Heart right ventricle (tissue), 16 donors: ENCODE data around the gene PRPF6. TPM values are rescaled to one million over a fixed set of nuclear protein-coding genes. Genes with fewer than 3 reads are reported as not detected.

Experiments
- ATAC-seq, 8 donors: fragments of 200-7000 bp; cut with Tn5 transposase; one replicate each; pipeline ENCODE4 v1.9.1; 2020; ENCODE audit warnings: mild to moderate bottlenecking in 8 of 8, moderate library complexity in 8 of 8, moderate number of reproducible peaks in 1 of 8
- DNase-seq, 2 donors: peaks; one replicate each; pipeline ENCODE4 v3.0.0-alpha.2; 2020
- H3K27ac ChIP-seq, 10 donors: fragments of 200-600 bp; sonication (generic) in 2 of 10; one replicate each; pipeline versions ENCODE4 v1.5.0 to v1.8.0; 2020 to 2022; ENCODE audit warnings: mild to moderate bottlenecking in 3 of 10
- H3K27me3 ChIP-seq, 7 donors: fragments of 200-600 bp; one replicate each; pipeline ENCODE4 v1.8.0; 2021 to 2022; ENCODE audit warnings: mild to moderate bottlenecking in 2 of 7
- H3K36me3 ChIP-seq, 9 donors: fragments of 200-600 bp; sonication (generic) in 1 of 9; one replicate each; pipeline versions ENCODE4 v1.5.0 to v1.8.0; 2020 to 2022; ENCODE audit warnings: mild to moderate bottlenecking in 2 of 9
- H3K4me1 ChIP-seq, 9 donors: fragments of 200-600 bp; sonication (generic) in 1 of 9; one replicate each; pipeline versions ENCODE4 v1.5.0 to v1.8.0; 2020 to 2022; ENCODE audit warnings: mild to moderate bottlenecking in 4 of 9
- H3K4me3 ChIP-seq, 10 donors: fragments of 200-600 bp; sonication (generic) in 2 of 10; one replicate each; pipeline versions ENCODE4 v1.5.0 to v1.8.0; 2020 to 2022; ENCODE audit warnings: mild to moderate bottlenecking in 7 of 10, moderate library complexity in 2 of 10
- H3K9me3 ChIP-seq, 11 donors: fragments of 200-600 bp in 10 of 11; sonication (generic) in 2 of 11; one replicate each; pipeline versions ENCODE4 v1.5.0 to v1.8.0; 2013 to 2022; ENCODE audit warnings: mild to moderate bottlenecking in 2 of 11, control low read depth in 1 of 11, moderate library complexity in 1 of 11
- WGBS, 2 donors: extraction: QIAGEN DNeasy Blood & Tissue Kit; methylation state at CpG; one replicate each; pipeline ENCODE4 v1.1.7; 2013; ENCODE audit warnings: inconsistent platforms in 1 of 2; 5-methylcytosine and 5-hydroxymethylcytosine counted together
- intact Hi-C, 10 donors: fragments of 100-400 bp; cut with DNase I; formaldehyde crosslinking; loops; one replicate each; pipeline versions ENCODE4 v1.11.1 to v1.14.2; 2022
- polyA plus RNA-seq, 2 donors: library from polyadenylated mRNA; stranded (reverse); fragments of 200-250 nt; gene quantifications; one replicate each; pipeline ENCODE4 v1.2.3, GENCODE V29; 2013
- total RNA-seq, 10 donors: library from RNA; stranded (reverse); fragmentation: NEBNext Ultra II Directional in 3 of 10; extraction: Animal tissue kit (Norgen Biotek cat#: 25700) in 3 of 10; gene quantifications; one replicate each; pipeline versions ENCODE4 v1.2.1 to v1.2.4, GENCODE V29; 2021 to 2023
- TF ChIP-seq, protein P1 (sequence below), 9 donors: fragments of 200-600 bp; sonication (generic) in 2 of 9; IDR thresholded peaks; one replicate each; pipeline versions ENCODE4 v1.5.0 to v1.8.0; 2021 to 2022; ENCODE audit warnings: antibody characterized with exemption in 9 of 9, mild to moderate bottlenecking in 5 of 9, moderate library complexity in 1 of 9
- donor health status: Arrhythmogenic right ventricular cardiomyopathy.
- donor health status: ischemic (EF 13 %, LVEDD 7.1; RV severe dilation, severe dysfunction).
- donor health status: healthy with polysubstance abuse.
- donor health status: DM: no; HTN: yes; CAD: no.
- donor health status: DM: no; HTN: no; CAD: no.
- donor health status: ischemic (EF 25% LVEDD 6.9; RV normal size, moderate dysfunction).
- donor health status: ischemic (EF 25% LVEDD 5.7; RV mildly dilated, moderate dysfunction).
- donor health status: healthy.
- donor health status: DM: yes; HTN: yes; CAD: no.
- donor health status: Ischemic cardiomyopathy.
- donor health status: ischemic (EF 35%, LVEDD 5.7; RV mildly dilated, moderate dysfunction).
- donor health status: nonischemic (EF 11% LVEDD 7.7; RV severe dilation, severe dysfunction).
- donor health status: DM: yes; HTN: yes; CAD: no.
- donor health status: PGD.
- donor health status: ischemic (EF 29% LVEDD 5.4; RV normal size, mild dysfunction).
- donor health status: nonischemic (EF 23%, LVEDD 6.1; RV moderate dilation, normal function).

The PRPF6 gene
- total and polyA plus RNA-seq, 12 donors = 27.8 to 53.6 (median 48.1) TPM

DNA sequence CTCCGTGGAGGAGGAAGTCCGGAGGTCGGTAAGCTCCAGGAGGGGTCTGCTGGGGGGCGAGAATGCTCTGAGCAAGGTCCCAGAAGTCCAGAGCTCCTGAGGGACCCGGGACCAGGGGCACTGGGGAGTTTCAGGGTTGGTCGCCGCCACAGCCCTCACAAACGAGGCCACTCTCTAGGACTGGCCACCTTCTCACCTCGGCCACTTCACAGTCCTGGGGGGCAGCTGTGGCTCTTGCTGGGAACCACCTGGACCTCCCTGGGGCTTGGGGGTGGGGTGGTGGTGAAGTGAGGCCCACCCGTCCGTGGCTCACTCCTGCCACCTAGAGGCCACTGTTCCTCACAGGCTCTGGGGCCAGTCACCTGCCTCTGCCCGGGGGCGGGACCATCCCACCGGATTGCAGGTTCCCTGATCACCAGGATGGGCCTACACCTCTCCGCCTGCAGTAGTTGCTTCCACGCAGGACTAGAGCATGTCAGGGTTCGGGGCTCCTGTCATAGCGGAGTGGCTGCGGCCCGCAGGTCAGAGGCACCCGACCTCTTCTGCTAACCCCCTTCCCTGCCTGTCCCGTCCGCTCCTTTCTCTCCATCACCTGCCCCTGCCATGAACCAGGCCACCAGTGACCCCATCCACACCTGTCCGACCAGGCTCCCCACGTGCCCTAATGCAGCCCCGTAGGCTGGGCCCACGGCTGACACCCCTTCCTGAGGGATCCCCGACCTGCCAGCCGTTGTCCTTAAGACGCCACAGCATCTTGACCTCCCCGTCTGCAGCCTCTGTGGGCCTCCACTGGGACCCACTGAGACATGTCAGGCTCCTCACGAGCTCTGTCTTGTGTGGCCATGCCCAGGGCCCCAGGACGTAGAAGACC is 76.9 kb downstream of the PRPF6 start:
- H3K4me3 ChIP-seq = peak overlapping the region; percentile 12 to 47 (median 38)
- peaks cover 0 to 39% (median 18%) of the 10 kb centered on the region in 7 donors for H3K27me3 ChIP-seq
- WGBS, 2 donors = 34 to 37% methylated on average over 33 of the region's 33 CpGs
- H3K4me1 ChIP-seq = peaks cover 2 to 64% (median 47%) of the 10 kb centered on the region in 9 donors
- H3K27ac ChIP-seq = peak overlapping the region; percentile 80 to 98 (median 90)
- TF ChIP-seq, protein P1, sequence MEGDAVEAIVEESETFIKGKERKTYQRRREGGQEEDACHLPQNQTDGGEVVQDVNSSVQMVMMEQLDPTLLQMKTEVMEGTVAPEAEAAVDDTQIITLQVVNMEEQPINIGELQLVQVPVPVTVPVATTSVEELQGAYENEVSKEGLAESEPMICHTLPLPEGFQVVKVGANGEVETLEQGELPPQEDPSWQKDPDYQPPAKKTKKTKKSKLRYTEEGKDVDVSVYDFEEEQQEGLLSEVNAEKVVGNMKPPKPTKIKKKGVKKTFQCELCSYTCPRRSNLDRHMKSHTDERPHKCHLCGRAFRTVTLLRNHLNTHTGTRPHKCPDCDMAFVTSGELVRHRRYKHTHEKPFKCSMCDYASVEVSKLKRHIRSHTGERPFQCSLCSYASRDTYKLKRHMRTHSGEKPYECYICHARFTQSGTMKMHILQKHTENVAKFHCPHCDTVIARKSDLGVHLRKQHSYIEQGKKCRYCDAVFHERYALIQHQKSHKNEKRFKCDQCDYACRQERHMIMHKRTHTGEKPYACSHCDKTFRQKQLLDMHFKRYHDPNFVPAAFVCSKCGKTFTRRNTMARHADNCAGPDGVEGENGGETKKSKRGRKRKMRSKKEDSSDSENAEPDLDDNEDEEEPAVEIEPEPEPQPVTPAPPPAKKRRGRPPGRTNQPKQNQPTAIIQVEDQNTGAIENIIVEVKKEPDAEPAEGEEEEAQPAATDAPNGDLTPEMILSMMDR (IDR thresholded peaks at IDR 0.05) = peak; percentile 74 to 92 (median 88)
- DNase-seq = peak; percentile 84 to 88
- peak; percentile 42 to 75 (median 56) for ATAC-seq
- intact Hi-C loops = loop anchor here in 5 of 10 donors (1.0 to 10.0 kb wide), 6 partner anchors 17 to 423 kb away; partner anchors contain the start of gene PRPF6 (in 2 of the 5)
- no peaks in the 10 kb centered on the region for H3K9me3 ChIP-seq
- H3K36me3 ChIP-seq = no peaks in the 10 kb centered on the region

DNA sequence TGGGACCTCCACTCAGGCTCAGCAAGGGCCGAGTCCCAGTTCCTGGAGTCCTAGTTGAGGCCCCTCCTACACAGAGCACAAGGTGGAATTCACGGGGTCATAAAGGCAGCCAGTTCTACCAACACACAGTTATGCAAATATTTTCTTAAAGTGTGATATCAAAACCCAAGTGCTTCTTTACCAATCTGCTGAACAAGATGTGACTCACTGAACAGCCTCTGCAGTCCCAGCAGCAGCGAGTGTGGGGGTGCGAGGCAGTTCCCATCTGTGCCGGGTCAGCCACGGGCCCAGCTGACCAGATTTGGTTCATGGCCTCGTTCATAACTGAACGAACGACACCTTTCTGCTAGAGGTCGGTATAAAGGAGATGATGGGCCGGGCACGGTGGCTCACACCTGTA is 77.6 kb downstream of the PRPF6 start:
- DNase-seq (no peak), ATAC-seq (no peak)
- Histone ChIP-seq H3K36me3 (no peaks in the 10 kb centered on the region), H3K27me3 (peaks cover 0 to 38% (median 18%) of the 10 kb centered on the region in 7 donors), H3K27ac (peak overlapping the region in 3 of 10 donors; percentile 48 to 93 (median 90)), H3K4me1 (peaks cover 2 to 59% (median 44%) of the 10 kb centered on the region in 9 donors), H3K4me3 (no peak overlapping the region), H3K9me3 (no peaks in the 10 kb centered on the region)
- TF ChIP-seq, protein P1 (IDR thresholded peaks at IDR 0.05) = no peak
- intact Hi-C loops = loop anchor here in 3 of 10 donors (2.0 to 10.0 kb wide), 3 partner anchors 76 to 424 kb away; partner anchors contain the start of gene PRPF6 (in 2 of the 3)
- WGBS, 2 donors = 86 to 93% methylated on average over 12 of the region's 12 CpGs

DNA sequence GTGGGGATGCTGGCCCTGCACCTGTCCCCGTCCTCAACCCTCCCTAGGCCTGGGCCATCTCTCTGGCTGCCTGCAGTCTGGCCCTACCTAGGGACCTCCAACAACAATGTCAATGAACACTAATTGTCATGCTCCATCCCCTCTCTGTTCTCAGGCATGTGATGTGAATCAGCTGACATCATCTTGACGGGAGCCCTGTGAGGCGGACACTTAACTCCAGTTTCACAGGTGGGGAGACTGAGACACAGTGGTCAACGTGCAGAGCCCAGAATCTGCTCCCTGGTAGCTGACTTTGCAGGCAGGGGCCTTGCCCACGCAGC is 81.3 kb downstream of the PRPF6 start:
- intact Hi-C loops = loop anchor here in 2 of 10 donors (2.0 kb wide), 1 partner anchor 81 kb away; the partner anchor contains the start of gene PRPF6 (in 2 of the 2)
- TF ChIP-seq, protein P1 (IDR thresholded peaks at IDR 0.05) = no peak
- Histone ChIP-seq H3K27me3 (peaks cover 0 to 6% (median 0%) of the 10 kb centered on the region in 7 donors), H3K36me3 (no peaks in the 10 kb centered on the region), H3K27ac (peak overlapping the region in 9 of 10 donors; percentile 65 to 92 (median 89)), H3K4me3 (peak overlapping the region in 9 of 10 donors; percentile 77 to 100 (median 94)), H3K4me1 (peaks cover 5 to 53% (median 35%) of the 10 kb centered on the region in 9 donors), H3K9me3 (no peaks in the 10 kb centered on the region)
- DNase-seq (no peak), ATAC-seq (peak in 1 of 8 donors; percentile 5)
- WGBS, 2 donors = 55 to 60% methylated on average over 5 of the region's 5 CpGs

DNA sequence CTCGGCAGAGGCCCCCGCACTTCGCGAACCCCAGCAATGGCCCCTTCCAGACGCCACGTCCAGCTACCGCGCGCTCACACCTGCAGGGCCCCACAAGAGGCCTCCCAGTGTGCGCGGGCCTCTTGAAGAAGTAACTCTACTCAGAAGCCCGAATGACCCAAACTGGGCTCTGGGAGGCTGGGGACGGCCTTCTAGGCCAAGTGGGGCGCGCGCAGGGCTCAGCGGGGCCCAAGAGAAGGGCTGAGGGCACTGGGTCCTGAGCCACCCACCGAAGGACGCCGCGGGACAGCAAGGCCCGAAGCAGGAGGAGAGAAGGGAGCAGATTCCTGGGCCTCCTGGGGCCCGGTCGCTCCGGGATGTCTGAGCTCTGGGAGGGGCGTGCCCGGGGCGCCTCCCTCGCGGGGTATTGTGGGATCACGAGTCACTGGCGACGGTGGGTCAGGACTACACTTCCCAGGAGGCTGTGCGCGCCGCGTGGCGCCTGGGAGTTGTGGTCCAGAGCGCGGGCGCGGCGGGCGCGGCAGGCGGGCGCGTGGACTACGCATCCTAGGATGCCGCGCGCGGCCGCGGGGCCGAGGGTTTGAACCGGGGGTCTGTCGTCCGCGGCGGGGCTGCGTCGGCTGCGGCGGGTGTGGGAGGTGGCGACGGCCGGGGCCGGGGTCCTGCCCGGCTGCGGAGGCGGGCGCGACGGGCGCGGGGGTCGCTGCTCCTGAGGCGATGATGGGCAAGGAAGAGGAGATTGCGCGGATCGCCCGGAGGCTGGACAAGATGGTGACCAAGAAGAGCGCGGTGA is 81.9 kb downstream of the PRPF6 start, which contains the start of gene TCEA2:
TCEA2 (plus strand) TSS at position 603 of the 793 bp plus-strand sequence; CDS start at position 718, 115 bp downstream.
- H3K4me1 ChIP-seq = peaks cover 5 to 51% (median 30%) of the 10 kb centered on the region in 9 donors
- TF ChIP-seq, protein P1 (IDR thresholded peaks at IDR 0.05) = no peak
- ATAC-seq (peak; percentile 91 to 97 (median 96)), DNase-seq (peak; percentile 97 to 98)
- H3K9me3 ChIP-seq = no peaks in the 10 kb centered on the region
- H3K27ac ChIP-seq = peak within 1 kb of the TSS; percentile 44 to 92 (median 88)
- H3K36me3 ChIP-seq = no peaks in the 10 kb centered on the region
- intact Hi-C loops = loop anchor here in 2 of 10 donors (2.0 kb wide), 1 partner anchor 82 kb away; the partner anchor contains the start of gene PRPF6 (in 2 of the 2)
- peaks cover 0 to under 1% (median 0%) of the 10 kb centered on the region in 7 donors for H3K27me3 ChIP-seq
- 4 to 7% methylated on average over 75 to 85 of the region's 85 CpGs for WGBS, 2 donors
- peak within 1 kb of the TSS; percentile 77 to 100 (median 93) for H3K4me3 ChIP-seq
